NCI-H1930 (cell line): ENCODE data around the gene STAU1.
"Not testable (repeated sequence)": the region's sequence is repeated elsewhere in the genome, so short reads cannot be mapped to it uniquely, and the experiment has no call there.

Experiments used
- DNase-seq, 2 experiments: peaks; one replicate each; lab custom pipeline; 2025; lab: John Stamatoyannopoulos, UW

STAU1 gene, protein sequence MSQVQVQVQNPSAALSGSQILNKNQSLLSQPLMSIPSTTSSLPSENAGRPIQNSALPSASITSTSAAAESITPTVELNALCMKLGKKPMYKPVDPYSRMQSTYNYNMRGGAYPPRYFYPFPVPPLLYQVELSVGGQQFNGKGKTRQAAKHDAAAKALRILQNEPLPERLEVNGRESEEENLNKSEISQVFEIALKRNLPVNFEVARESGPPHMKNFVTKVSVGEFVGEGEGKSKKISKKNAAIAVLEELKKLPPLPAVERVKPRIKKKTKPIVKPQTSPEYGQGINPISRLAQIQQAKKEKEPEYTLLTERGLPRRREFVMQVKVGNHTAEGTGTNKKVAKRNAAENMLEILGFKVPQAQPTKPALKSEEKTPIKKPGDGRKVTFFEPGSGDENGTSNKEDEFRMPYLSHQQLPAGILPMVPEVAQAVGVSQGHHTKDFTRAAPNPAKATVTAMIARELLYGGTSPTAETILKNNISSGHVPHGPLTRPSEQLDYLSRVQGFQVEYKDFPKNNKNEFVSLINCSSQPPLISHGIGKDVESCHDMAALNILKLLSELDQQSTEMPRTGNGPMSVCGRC

DNA sequence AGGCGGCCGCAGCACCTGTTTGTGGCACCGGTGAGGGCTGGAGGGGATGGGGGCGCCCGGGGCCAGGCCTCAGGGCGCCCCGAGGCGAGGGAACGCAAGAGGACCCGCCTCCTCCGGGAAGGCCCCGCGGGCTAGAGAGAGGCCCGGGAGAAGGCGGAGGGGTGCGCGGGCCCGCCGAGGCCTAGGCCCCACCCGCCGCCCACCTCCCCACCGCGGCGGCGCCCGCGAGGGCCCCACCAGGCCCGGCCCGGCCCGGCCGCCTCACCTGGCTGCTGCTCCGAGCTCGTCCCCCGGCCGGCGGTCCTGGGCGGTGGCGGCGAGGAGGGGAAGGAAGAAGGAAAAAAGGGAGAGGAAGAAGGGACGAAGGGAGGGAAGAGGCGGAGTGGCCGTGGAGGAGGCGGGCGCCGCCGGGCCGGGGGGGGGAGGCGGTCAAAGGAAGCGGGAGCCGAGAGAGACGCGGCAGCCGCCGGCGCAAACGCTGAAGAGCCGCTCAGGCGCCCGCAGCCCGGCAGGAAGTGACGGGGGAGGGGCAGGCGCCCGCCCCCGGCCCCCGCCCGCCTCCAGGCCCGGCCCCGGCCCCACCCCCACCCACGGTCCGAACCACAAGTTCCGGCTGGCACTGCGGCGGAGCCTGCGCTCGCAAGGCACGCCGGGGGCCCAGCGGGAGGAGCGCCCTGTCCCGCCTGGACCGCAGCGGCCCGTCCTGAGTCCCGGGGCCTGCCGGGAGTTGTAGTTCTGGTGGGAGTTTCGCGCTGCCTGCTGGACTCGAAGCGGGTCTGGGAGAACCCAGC, at the start of gene STAU1:
STAU1 (minus strand) TSS at position 484 of the 791 bp plus-strand sequence. CDS start 22,133 bp downstream, outside the sequence.
- peak; percentile 95 to 97 for DNase-seq

- DNase-seq = no peak
These were observed 49.4 kb upstream of the STAU1 start for GRCh38 chr20:49237531-49237930.

DNA sequence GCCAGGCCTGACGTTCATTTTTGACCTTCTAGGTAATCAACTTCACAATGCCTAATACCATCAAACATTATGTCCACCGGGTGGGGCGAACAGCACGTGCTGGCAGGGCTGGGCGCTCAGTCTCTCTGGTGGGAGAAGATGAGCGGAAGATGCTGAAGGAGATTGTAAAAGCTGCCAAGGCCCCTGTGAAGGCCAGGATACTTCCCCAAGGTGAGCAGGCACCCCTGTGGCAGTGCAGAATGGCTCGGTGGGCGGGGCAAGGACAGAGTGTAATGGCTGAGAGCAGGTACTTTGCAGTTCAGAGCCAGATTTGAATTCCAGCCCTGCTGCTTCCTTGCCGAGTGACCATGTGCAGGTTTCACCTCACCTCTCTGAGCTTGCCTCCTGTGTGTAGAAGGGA, 48.2 kb upstream of the STAU1 start:
- DNase-seq = no peak

DNA sequence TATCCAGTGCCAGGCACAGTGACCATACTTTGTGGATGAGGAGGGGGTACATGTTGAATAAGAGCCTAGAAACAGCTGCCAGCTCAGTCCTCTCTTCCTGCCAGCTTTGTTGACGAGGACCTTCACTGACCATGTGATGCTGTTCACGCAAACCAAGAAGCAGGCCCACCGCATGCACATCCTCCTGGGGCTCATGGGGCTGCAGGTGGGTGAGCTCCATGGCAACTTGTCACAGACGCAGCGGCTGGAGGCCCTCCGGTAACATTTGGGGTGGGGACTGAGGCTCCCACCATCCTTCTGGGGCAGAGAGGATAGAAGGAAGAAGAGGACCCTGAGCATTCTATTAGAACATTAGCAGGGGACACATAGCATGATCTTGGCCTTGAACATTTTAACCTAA, 46.7 kb upstream of the STAU1 start:
- DNase-seq = no peak

- no peak for DNase-seq
These were observed 45.1 kb upstream of the STAU1 start for GRCh38 chr20:49233226-49233625.

DNA sequence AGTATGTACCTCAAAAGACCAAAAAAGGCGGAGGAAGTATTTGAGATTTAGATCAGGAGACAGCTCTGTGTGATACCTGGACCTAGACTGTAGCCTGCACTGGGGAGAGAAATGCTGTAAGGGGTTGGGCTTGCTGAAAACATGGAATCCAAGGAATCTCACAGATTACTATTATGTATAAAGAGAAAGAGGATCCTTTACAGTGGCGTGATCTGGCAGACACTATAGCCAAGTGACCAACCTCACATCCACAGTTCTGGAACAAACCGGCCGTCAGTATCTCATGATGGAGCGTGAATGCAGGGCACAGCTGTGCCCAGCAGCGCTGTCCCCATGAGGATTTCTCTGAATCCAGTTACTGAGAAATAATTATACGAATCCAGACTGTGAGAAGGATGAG, 43.3 kb upstream of the STAU1 start:
- DNase-seq = no peak

- DNase-seq = no peak
These were observed 42.5 kb upstream of the STAU1 start for GRCh38 chr20:49230561-49231133.

- DNase-seq = no peak
These were observed 41.9 kb upstream of the STAU1 start for GRCh38 chr20:49230021-49230420.

GRCh38 chr20:49229381-49229780, 41.2 kb upstream of the STAU1 start:
- DNase-seq = no peak

- no peak for DNase-seq
These were observed 40.5 kb upstream of the STAU1 start for GRCh38 chr20:49228676-49229075.

DNA sequence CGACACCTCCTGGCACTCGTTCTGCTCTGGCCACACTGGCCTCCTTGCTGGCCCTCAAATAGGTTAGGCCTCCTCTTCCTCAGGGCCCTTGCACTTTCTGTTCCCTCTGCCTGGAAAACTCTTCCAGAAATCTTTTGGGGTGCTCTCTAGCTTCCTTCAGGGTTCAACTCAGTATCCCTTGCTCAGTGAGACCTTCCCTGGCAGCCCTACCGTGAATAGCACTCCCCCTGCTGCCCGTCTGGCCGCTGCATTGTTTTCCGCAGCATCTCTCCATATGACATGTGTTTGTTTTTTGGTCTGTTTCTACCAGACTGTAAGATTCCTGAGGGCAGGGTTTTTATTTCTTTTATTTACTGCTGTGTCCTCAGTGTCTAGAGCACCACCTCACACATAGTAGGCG, 37.8 kb upstream of the STAU1 start:
- DNase-seq = no peak

DNA sequence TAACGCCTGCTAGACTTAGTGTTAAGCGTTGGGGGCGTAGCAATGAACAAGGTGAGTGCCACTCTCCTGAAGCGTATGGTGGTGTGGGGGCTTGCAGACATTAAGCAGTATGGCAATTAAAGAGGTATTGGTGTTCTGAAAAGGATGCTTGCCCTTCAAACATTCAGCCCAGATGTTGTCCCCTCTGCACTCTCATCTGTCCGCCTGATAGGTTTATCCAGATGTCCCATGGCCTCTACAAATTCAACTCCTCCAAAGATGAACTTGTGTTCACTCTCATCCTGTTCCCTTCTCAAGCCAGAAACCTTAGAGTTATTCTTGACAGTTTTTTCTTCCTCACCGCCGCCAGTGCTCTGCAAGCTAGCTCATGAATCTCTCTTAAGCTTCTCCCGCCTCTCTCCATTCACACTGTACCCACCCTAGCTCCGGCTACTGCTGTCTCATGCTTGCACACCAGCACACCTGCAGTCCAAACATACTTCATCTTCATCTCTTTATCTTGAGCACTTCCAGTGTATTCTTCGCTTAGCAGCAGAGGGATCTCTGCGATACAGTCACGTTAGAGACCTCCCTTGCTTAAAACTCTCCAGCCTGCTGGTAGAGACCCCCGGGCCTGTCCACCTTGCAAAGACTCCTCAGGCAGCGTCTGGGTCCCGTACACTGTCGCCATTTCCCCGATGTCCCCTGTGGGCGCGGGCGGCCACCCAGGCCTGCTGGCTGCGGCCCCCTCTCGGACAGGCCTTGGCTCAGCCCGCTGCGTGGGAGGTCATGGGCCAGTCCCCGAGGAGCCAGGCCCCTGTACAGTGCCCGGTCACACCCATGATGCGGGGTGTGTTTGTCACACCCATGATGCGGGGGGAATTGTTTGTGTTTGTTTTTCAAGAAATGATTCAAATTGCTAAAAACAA, 32.0 kb upstream of the STAU1 start:
- no peak for DNase-seq

DNA sequence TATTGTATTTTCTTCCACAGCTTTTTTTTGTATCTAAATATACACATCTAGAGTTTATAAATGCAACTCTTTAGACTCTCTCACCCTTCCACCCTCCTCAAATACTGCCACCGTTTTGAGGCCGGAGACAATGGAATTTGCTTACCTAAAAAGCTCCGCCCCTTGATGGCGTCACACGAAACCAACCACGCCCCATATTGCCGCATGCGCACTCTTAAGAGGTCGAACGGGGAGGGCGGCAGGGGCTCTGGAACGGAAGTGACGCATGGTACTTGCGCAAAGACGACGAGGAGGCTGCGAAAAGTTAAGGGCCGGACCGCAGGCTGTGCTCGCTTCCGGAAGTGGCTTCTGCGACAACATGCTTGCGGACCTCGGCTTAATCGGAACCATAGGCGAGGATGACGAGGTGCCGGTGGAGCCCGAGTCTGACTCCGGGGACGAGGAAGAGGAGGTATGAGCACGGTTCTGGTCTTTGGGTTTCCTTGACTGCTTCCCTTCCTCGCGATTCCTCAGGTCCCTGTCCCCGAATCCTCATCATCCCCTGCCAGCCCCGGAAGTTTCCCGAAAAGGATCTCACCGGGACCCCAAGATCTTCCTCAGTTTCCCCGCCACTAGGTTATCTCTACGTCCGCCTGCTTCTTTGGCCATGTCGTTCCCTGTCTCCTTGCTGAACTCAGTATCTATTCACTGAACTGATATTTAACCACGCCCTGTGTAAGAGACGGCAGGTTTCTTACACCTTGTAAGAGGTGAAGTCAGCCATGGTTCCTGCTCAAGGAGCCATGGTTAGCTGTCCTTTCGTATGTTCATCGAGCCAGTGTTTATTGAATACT, 31.2 kb upstream of the STAU1 start, which contains the start of gene DDX27:
DDX27 (plus strand) TSS at position 326 of the 833 bp plus-strand sequence; CDS start at position 359, 33 bp downstream.
- peak; percentile 99 for DNase-seq

GRCh38 chr20:49218739-49219090, 30.6 kb upstream of the STAU1 start:
- not testable (repeated sequence) for DNase-seq

DNA sequence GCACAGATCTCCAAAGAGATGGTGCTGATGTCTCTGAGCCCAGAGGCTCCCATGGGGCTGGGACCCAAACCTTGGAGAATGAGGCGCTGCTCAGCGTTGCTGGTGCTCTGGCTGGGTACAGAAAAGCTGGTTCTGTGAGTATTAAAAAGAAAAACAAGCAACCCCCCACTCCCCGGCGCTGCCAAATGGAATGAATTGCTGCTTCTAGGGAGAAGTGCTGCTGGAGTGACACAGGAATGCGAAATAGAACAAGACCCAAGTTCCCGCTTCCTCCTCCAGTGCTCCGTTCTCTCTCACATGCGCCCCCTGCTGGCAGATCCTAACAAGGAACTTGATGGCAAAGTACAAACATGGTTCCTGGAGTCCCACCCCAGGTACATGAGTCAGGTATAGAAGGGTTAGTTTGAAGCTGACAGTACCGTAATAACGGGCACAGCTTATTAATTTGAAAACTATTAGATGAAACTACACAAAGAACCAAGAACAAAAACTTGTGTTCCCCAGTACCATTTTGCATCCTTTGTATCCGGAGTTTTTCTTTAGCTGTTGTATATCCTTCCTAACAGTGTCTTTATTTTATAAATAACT, 29.0 kb upstream of the STAU1 start:
- DNase-seq = peak; percentile 84 to 93

GRCh38 chr20:49215232-49215631, 27.1 kb upstream of the STAU1 start:
- no peak for DNase-seq

GRCh38 chr20:49214571-49214970, 26.4 kb upstream of the STAU1 start:
- DNase-seq = no peak

- DNase-seq = no peak
These were observed 22.6 kb upstream of the STAU1 start for GRCh38 chr20:49210757-49211110.

- no peak for DNase-seq
These were observed 22.1 kb upstream of the STAU1 start for GRCh38 chr20:49210101-49210756.

GRCh38 chr20:49207076-49207475, 18.9 kb upstream of the STAU1 start:
- peak in 1 of 2 experiments; percentile 7 for DNase-seq
